ENCODE results near the gene CAPN9.

- TF ChIP-seq REST (IDR thresholded peaks at IDR 0.05; ENCODE audit: low read depth) (no peak), YY1 (IDR thresholded peaks at IDR 0.05; ENCODE audit: low read depth) (no peak), USF1 (IDR thresholded peaks at IDR 0.05) (no peak), RAD21 (IDR thresholded peaks at IDR 0.05; ENCODE audit: low read depth) (no peak)
Measured at GRCh38 chr1:230809256-230809990, 62.2 kb downstream of the CAPN9 start.

Data from Ishikawa (cell line).